NB4 (cell line): ENCODE data around the gene MTMR11.

ENCODE experiments used
- CTCF ChIP-seq: IDR thresholded peaks from one replicate; pipeline ENCODE4 v1.5.1; 2012; ENCODE audit warnings: low read depth, low read length
- POLR2A ChIP-seq: IDR thresholded peaks from 2 replicates; pipeline ENCODE4 v1.6.1; 2011; ENCODE audit warnings: mild to moderate bottlenecking; ENCODE audit not compliant: insufficient read length; ENCODE audit errors: extremely low read depth

GRCh38 chr1:149965440-149965839, 28.8 kb upstream of the MTMR11 start:
- TF ChIP-seq CTCF (no peak), POLR2A (no peak)
